GM19238 (cell line): Measurements from ENCODE around the gene NUMB.

Experiments used
- DNase-seq: peaks from one replicate; pipeline ENCODE4 v3.0.0; 2011; ENCODE audit warnings: low spot score; ENCODE audit not compliant: insufficient read length

The NUMB gene

GRCh38 chr14:73234586-73235394 lies 223.6 kb downstream of the NUMB start:
- no peak for DNase-seq

- no peak for DNase-seq
Measured at GRCh38 chr14:73234029-73234428, 224.3 kb downstream of the NUMB start.

GRCh38 chr14:73233564-73233963 lies 224.8 kb downstream of the NUMB start:
- no peak for DNase-seq

- no peak for DNase-seq
Measured at GRCh38 chr14:73232984-73233383, 225.4 kb downstream of the NUMB start.

- DNase-seq, result no peak
Measured at GRCh38 chr14:73231981-73232851, 226.1 kb downstream of the NUMB start.

GRCh38 chr14:73230051-73230450 lies 228.3 kb downstream of the NUMB start:
- no peak for DNase-seq

GRCh38 chr14:73227812-73228781 lies 230.2 kb downstream of the NUMB start:
- DNase-seq, result no peak

GRCh38 chr14:73225496-73225895 lies 232.8 kb downstream of the NUMB start:
- no peak for DNase-seq
